HG03196 (cell line): ENCODE measurements around the gene TK2.
A peak's percentile ranks its signal among the peaks of the same experiment; 100 is the strongest.

Experiments
- ATAC-seq: cut with Tn5 transposase; IDR thresholded peaks from one replicate; pipeline ENCODE4 v1.9.1; 2021; ENCODE audit not compliant: unreplicated experiment

The TK2 gene

DNA sequence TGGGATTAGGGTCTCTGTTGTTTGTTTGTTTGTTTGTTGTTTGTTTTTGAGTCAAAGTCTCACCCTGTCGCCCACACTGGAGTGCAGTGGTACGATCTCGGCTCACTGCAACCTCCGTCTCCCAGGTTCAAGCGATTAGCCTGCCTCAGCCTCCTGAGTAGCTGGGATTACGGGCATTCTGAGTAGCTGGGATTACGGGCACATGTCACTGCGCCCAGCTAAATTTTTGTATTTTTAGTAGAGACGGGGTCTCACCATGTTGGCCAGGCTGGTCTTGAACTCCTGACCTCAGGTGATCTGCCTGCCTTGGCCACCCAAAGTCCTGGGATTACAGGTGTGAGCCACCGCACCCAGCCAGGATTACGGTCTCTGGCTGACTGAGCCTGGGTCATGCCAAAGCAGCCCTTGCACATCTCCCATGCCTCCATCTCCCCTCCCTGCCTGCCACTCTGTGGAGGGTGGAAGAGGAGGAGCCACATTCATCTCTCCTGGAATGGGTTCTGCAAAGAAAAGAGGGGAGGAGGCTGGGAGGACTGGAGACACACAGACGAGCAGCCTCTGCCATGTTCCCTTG, 63.6 kb downstream of the TK2 start:
- no peak for ATAC-seq

- no peak for ATAC-seq
These were observed 64.5 kb downstream of the TK2 start for GRCh38 chr16:66485376-66485775.

DNA sequence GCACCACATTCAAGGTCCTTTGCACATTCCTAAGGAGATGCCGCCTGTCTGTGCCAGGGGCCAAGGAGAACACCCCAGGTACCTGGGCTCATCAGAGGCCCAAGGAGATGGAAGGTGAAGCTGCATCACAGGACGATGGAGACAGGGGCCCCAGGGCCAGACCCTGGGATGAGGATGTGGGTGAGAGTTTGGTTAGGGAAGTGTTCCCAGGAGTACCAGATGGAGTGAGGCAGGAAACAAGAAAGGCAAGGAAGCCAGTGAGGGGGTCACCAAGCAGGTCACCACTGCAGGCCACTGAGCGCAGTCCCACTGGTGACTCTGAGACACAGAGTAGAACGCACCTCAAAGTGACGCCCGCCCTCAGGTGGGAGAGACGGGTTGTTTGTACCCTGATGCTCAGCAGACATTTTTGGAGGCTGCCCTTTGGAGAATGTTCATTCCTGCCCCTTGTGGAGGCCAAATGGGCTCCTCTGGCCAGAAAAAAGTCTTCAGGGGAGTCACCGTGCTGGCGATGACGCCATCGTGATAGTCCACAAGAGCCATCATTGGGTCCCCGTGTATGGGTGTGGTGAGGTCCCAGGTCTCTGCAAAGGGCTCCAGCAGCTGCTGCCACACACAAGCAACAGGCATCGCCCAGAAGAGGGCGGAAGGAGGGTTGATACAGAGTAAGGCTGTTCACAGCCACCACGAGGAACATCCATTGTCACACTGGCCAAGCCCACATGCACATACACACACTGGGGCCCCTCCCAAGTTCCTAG, 65.3 kb downstream of the TK2 start:
- no peak for ATAC-seq

GRCh38 chr16:66483689-66484452, 66.1 kb downstream of the TK2 start:
- peak; percentile 70 for ATAC-seq

DNA sequence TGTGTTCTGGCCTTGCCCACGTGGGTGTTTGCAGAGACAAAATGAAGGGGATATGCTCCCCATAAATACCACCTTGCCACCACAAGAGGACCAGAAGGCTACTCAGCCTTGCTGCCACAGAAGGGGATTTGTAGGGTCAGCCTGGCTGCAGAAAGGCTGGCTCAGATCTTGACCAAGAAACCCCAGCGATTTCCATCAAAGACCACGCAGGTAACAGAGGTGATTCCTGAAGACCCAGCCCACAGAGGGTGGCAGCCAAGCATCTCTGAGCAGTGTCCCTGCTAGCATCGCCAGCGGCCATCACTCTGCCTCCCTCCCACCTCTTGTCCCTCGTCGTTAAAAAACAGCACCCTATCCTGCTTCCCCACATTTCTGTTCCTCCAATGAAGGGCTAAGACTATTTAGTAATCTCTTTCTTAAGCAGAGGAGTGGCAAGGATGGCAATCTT, 68.0 kb downstream of the TK2 start:
- no peak for ATAC-seq

DNA sequence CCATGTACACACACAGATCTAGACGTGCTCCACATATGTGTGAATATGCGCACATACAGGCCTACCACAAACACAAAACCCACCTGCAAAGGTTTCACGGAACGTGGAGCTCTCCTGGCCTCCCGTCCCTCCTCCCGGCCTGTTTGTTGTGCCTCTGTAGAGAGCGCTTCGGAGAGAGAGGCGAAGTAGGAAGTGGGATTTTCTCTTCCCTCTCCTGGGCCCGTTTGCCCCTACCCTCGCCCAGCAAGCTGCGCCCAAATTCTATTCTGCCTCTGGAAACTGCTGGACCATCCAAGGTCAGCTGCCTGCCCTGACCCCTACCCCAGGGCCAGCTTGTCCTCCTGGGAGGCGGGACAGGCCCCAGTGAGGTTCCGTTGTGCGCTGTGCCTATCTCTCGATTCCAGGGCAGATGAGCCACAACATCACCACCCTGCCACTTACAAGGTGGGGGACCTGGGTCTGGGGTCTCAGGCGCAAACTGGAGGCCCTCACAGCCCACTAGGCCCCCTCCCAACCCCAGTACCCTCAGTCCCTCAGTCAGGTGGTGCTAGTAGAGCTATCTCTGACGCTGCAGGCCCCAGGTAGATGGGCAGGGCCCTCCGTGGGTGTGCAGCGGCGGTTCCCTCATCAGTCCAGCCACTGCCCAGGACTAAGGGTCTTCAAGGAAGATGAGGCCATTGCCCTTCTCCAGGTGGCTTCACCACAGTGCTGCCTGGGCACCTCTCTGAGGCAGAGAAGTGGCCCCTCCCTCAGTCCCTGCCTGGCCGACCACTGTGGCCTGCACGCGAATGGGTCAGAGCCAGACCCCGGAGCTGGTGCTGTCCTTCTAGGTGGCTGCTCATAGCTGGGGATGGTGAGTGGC, 68.6 kb downstream of the TK2 start:
- no peak for ATAC-seq

DNA sequence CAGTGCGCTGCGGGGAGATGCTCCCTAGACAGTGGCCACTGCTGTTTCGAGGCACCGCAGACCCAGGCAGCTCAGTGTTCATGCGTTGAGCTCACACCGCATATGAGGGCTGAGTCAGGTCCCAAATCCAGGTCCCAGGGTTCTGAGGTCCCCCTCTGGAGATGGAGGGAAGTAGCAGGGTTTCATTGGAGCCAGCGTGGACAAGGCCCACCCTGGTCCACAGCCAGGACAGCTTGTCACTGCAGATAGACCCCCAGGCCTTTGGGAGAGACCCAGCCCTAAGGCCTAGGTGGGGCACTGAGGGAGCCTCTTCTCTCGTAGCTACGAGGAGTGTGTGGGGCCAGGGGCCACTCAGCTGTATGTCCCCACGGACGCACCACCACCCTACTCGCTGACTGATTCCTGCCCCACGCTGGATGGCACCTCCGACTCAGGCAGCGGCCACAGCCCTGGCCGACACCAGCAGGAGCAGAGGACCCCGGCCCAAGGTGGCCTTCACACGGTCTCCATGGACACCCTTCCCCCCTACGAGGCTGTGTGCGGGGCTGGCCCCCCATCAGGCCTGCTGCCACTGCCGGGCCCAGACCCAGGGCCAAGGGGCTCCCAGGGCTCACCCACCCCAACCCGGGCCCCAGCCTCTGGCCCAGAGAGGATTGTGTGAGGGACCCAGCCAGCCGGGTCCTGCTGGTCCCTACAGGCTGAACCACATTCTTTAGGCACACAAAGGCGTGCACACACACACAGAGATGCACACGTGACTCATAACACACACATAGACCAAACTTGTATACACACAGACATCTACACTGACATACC, 69.4 kb downstream of the TK2 start:
- ATAC-seq: no peak

DNA sequence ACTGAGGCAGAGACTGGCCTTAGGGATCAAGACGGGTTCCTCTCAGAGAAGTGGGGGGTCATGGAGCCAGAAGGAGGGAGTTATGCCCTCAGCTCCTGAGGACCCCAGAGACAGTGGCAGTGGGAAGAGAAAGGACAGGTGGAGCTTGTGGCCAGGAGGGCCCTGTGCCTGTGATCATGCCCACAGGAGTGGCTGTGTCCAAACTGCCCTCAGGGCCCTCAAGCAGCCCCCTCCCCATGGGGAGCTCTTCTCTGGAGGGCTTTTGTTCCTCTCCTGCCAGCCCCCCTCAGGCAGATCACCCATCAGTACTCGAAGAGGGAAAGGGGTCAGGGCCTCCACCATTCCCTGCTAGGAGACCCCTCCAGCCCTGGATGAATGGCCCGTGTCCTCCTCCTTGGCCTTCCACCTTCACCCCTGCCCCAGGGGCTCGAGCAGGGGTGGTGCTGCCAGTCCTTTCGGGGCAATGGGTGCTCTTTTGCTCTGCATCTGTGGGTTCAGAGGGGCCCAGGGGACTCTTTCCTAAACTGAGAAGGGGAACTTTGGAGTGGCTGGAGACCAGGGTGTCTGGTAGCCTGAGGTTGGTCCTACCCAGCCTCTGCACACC, 70.2 kb downstream of the TK2 start:
- no peak for ATAC-seq

DNA sequence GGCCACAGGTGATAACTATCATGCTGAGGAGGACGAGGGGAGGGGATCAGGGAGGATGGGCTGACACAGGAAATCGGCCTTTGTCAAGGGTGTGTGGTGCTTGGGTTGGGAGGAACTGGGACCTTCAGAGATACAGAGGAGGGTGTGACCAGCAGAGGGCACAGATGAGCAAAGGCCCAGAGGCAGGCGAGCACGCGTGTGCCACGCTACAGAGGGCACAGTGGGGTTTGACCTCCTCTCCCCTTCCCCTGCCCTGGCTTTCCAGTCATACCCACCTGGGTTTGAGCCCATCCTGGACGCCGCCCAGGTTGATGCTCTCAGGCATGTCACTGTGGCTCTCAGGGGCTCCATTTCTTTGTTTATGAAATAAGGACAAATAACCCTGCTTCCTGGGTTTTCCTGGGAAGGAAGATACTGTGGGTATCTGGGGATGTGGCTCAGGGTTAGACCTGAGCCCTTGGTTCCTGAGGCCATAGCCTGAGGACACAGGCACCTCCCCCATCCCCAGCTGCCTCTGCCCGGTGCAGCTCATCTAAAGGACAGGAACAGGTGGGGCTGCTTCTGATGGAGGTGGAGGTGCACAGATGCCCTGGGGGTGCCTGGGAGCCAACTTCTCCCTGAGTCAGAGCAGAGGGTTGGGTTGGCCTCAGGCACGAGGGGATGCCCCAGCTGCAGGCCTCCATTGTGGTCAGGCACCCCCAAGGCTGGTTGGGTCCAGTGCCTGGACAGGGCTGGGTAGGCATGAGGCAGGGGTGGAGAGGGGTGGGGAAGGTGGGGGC, 71.0 kb downstream of the TK2 start:
- peak; percentile 56 for ATAC-seq

DNA sequence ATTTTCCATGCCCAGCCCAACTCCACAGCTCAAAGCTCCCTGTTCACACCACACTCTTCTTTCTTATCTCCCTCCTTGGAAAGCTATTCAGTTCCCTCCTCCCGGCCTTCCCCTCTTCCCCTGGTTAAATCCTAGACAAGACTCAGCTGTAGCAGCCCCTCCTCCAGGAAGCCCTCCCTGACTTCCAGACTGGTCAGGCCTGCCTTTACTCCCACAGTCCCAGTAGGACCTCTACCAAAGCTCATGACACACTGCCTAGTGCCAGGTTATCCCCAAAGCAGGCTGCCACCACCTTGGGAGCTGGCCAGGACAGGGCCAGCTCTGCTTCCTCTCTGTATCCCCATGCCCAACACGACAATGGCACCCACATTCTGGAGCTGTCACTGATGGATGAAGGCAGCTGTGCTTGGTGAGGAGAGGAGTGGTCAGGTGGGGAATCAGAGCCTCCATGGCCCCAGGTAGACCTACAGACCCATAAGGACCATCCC, 72.8 kb downstream of the TK2 start:
- ATAC-seq: no peak

DNA sequence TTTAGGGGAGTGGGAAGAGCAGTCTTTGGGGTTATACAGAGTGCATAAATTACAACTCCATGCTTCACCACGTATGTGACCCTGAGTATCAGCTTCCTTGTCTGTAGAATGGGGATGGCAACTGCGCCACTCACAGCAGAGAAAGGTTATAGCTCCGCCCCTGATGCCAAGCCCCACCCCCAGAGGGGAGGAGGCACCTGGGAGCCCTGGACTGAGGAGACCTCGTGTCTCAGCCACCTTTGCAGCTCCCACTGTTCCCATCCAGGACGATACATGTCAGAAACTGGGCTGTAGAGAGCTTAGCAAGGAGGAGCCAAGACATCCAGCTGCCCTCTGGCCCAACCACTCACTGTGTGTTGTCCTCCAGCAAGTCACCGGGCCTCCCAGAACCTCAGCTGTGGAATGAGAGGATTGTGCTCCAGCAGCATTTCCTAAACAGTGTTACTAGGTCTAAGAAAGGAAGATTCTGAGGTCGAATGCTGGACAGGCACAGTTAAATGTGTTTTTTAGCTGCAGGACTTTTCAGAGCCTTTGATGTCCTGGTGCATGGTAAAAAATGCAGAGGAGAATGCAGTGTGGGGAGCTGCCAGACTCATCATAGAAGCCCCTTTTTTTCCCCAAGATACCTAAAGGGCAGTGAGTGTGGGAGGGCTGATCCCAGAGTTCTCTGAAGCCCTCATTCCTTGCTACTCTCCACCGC, 73.4 kb downstream of the TK2 start:
- no peak for ATAC-seq

- ATAC-seq: no peak
These were observed 74.7 kb downstream of the TK2 start for GRCh38 chr16:66475232-66475631.

DNA sequence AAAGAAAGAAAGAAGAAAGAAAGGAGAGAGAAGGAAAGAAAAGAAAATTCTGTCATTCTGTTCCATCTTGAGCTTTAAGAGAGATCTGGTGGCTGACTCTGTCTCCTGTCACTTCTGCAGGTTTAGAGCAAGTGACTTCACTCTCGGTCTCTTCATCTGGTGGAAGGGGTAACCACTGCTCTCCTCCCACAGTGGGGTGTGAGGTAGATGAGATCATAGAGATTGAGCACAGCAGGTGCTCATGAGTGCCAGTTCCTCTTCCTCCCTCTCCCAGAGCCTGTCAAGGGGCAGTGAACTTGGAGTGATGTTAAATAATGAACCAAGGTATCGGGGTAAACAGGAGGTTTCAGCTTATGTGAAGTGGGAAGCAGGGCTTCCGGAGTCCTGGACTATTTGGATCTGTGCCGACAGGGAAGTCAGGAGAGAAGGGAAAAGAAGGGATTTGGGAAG, 75.1 kb downstream of the TK2 start:
- no peak for ATAC-seq

GRCh38 chr16:66473654-66474519, 76.0 kb downstream of the TK2 start:
- no peak for ATAC-seq

DNA sequence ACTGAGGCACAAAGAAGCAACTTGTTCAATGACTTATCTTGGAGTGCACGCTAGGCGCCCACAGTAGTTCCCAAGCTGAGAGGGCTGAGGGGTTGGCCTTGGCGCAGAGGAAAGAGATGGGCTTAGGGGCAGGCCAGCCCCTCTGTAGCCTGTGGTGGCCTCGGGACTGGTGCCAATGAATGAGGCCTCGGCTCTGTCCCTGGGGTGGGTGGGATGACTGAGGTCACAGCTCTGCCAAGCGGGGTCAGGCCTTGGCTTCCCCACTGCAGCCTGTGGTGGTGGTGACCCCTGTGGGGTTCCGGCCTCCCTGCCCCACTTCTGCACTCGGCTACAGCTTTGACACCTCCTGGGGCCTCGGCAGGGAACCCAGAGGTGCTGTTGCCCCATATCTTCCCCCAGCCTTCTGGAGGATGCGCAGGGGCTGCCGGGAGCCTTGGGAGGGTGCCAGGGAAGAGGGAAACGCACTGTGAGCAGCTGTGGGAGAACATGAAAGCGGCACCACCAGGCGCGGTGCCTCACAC, 76.8 kb downstream of the TK2 start:
- no peak for ATAC-seq

DNA sequence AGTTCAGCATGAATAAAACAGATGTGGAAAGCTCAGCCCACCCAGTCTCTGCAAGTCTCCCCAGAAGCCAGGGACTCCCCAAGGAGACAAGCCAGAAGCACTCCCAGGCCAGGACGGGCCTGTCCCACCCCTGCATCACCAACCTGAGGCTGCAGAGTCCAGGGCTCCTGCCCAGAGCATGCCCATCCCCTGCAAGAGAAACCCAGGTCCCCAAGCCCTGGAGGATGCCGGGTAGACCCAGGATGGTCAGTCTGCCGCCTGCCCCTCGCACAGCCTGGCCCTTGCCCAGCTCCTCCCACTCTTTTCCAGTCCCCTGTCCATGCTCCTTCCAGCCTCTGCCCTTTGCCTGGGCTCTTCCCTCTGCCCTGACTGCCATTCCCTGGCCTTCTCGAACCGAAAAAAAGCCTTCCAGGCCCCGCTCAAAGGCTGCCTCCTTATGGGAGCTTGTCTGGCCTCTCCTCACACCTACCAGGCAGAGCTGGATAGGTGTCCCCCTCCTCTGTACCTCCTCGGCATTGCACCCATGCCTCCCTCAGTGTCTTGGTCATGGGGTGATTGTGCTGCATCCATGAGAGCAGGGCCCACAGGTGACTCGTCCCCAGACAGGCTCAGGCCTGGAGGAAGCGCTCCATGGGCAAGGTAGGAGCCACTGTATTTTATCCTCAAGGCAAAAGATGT, 78.1 kb downstream of the TK2 start:
- ATAC-seq: no peak

DNA sequence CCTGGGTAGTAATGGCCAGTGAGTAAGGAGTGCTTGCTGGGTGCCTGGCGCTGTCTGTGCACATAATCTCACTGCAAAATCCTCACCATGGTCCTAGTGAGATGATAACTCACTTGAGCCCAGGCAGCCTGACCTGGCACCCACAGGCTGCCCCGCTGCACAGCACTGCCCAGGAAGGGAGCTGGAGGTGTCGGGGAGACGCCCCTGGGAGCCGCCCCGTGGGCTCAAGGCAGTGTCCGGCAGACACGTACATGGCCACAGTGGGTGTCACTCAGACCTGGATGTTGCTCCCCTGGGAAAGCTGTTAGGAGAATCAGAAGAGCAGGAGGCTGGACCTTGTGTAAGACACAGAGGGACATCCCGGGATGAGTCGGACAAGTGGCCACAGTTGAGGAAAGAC, 78.7 kb downstream of the TK2 start:
- ATAC-seq: no peak
